ENCODE results near the gene SDHB.

- TF ChIP-seq, protein P1, sequence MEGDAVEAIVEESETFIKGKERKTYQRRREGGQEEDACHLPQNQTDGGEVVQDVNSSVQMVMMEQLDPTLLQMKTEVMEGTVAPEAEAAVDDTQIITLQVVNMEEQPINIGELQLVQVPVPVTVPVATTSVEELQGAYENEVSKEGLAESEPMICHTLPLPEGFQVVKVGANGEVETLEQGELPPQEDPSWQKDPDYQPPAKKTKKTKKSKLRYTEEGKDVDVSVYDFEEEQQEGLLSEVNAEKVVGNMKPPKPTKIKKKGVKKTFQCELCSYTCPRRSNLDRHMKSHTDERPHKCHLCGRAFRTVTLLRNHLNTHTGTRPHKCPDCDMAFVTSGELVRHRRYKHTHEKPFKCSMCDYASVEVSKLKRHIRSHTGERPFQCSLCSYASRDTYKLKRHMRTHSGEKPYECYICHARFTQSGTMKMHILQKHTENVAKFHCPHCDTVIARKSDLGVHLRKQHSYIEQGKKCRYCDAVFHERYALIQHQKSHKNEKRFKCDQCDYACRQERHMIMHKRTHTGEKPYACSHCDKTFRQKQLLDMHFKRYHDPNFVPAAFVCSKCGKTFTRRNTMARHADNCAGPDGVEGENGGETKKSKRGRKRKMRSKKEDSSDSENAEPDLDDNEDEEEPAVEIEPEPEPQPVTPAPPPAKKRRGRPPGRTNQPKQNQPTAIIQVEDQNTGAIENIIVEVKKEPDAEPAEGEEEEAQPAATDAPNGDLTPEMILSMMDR (IDR thresholded peaks at IDR 0.05; ENCODE audit: insufficient read depth, low read length, poor library complexity, severe bottlenecking): no peak
- TF ChIP-seq EZH2phosphoT487 (conservative IDR thresholded peaks at IDR 0.05; ENCODE audit: low read length): no peak
Measured at GRCh38 chr1:17013491-17014320, 40.1 kb downstream of the SDHB start.
